Heart right ventricle (tissue), 16 donors: ENCODE data around the gene PIK3R1. TPM values are rescaled to one million over a fixed set of nuclear protein-coding genes. Genes with fewer than 3 reads are reported as not detected.

Source experiments
- ATAC-seq, 8 donors: fragments of 200-7000 bp; cut with Tn5 transposase; one replicate each; pipeline ENCODE4 v1.9.1; 2020; ENCODE audit warnings: mild to moderate bottlenecking in 8 of 8, moderate library complexity in 8 of 8, moderate number of reproducible peaks in 1 of 8
- DNase-seq, 2 donors: peaks; one replicate each; pipeline ENCODE4 v3.0.0-alpha.2; 2020
- H3K27ac ChIP-seq, 10 donors: fragments of 200-600 bp; sonication (generic) in 2 of 10; one replicate each; pipeline versions ENCODE4 v1.5.0 to v1.8.0; 2020 to 2022; ENCODE audit warnings: mild to moderate bottlenecking in 3 of 10
- H3K27me3 ChIP-seq, 7 donors: fragments of 200-600 bp; one replicate each; pipeline ENCODE4 v1.8.0; 2021 to 2022; ENCODE audit warnings: mild to moderate bottlenecking in 2 of 7
- H3K36me3 ChIP-seq, 9 donors: fragments of 200-600 bp; sonication (generic) in 1 of 9; one replicate each; pipeline versions ENCODE4 v1.5.0 to v1.8.0; 2020 to 2022; ENCODE audit warnings: mild to moderate bottlenecking in 2 of 9
- H3K4me1 ChIP-seq, 9 donors: fragments of 200-600 bp; sonication (generic) in 1 of 9; one replicate each; pipeline versions ENCODE4 v1.5.0 to v1.8.0; 2020 to 2022; ENCODE audit warnings: mild to moderate bottlenecking in 4 of 9
- H3K4me3 ChIP-seq, 10 donors: fragments of 200-600 bp; sonication (generic) in 2 of 10; one replicate each; pipeline versions ENCODE4 v1.5.0 to v1.8.0; 2020 to 2022; ENCODE audit warnings: mild to moderate bottlenecking in 7 of 10, moderate library complexity in 2 of 10
- H3K9me3 ChIP-seq, 11 donors: fragments of 200-600 bp in 10 of 11; sonication (generic) in 2 of 11; one replicate each; pipeline versions ENCODE4 v1.5.0 to v1.8.0; 2013 to 2022; ENCODE audit warnings: mild to moderate bottlenecking in 2 of 11, control low read depth in 1 of 11, moderate library complexity in 1 of 11
- CTCF ChIP-seq, 9 donors: fragments of 200-600 bp; sonication (generic) in 2 of 9; IDR thresholded peaks; one replicate each; pipeline versions ENCODE4 v1.5.0 to v1.8.0; 2021 to 2022; ENCODE audit warnings: antibody characterized with exemption in 9 of 9, mild to moderate bottlenecking in 5 of 9, moderate library complexity in 1 of 9
- WGBS, 2 donors: extraction: QIAGEN DNeasy Blood & Tissue Kit; methylation state at CpG; one replicate each; pipeline ENCODE4 v1.1.7; 2013; ENCODE audit warnings: inconsistent platforms in 1 of 2; 5-methylcytosine and 5-hydroxymethylcytosine counted together
- intact Hi-C, 10 donors: fragments of 100-400 bp; cut with DNase I; formaldehyde crosslinking; loops; one replicate each; pipeline versions ENCODE4 v1.11.1 to v1.14.2; 2022
- polyA plus RNA-seq, 2 donors: library from polyadenylated mRNA; stranded (reverse); fragments of 200-250 nt; gene quantifications; one replicate each; pipeline ENCODE4 v1.2.3, GENCODE V29; 2013
- total RNA-seq, 10 donors: library from RNA; stranded (reverse); fragmentation: NEBNext Ultra II Directional in 3 of 10; extraction: Animal tissue kit (Norgen Biotek cat#: 25700) in 3 of 10; gene quantifications; one replicate each; pipeline versions ENCODE4 v1.2.1 to v1.2.4, GENCODE V29; 2021 to 2023
- donor health status: Arrhythmogenic right ventricular cardiomyopathy.
- donor health status: ischemic (EF 13 %, LVEDD 7.1; RV severe dilation, severe dysfunction).
- donor health status: healthy with polysubstance abuse.
- donor health status: DM: no; HTN: yes; CAD: no.
- donor health status: DM: no; HTN: no; CAD: no.
- donor health status: ischemic (EF 25% LVEDD 6.9; RV normal size, moderate dysfunction).
- donor health status: ischemic (EF 25% LVEDD 5.7; RV mildly dilated, moderate dysfunction).
- donor health status: healthy.
- donor health status: DM: yes; HTN: yes; CAD: no.
- donor health status: Ischemic cardiomyopathy.
- donor health status: ischemic (EF 35%, LVEDD 5.7; RV mildly dilated, moderate dysfunction).
- donor health status: nonischemic (EF 11% LVEDD 7.7; RV severe dilation, severe dysfunction).
- donor health status: DM: yes; HTN: yes; CAD: no.
- donor health status: PGD.
- donor health status: ischemic (EF 29% LVEDD 5.4; RV normal size, mild dysfunction).
- donor health status: nonischemic (EF 23%, LVEDD 6.1; RV moderate dilation, normal function).

Gene PIK3R1
- total and polyA plus RNA-seq, 12 donors, result 12.2 to 269 (median 125) TPM

GRCh38 chr5:68219161-68219816 is 3.7 kb downstream of the PIK3R1 start:
- Histone ChIP-seq H3K4me3 (peak overlapping the region in 7 of 10 donors; percentile 90 to 99 (median 96)), H3K9me3 (peaks cover 0 to 13% (median 6%) of the 10 kb centered on the region in 11 donors), H3K27ac (peak overlapping the region in 5 of 10 donors; percentile 16 to 99 (median 43)), H3K36me3 (peaks cover 0 to 14% (median 0%) of the 10 kb centered on the region in 9 donors), H3K4me1 (peaks cover 6 to 72% (median 60%) of the 10 kb centered on the region in 9 donors), H3K27me3 (no peaks in the 10 kb centered on the region)
- WGBS, 2 donors, result 42 to 52% methylated on average over 3 of the region's 3 CpGs
- DNase-seq, result no peak
- no peak for TF ChIP-seq CTCF (IDR thresholded peaks at IDR 0.05)
- no peak for ATAC-seq
- intact Hi-C loops, result loop anchor here in 5 of 10 donors (5.0 to 10.0 kb wide), 7 partner anchors 33 to 724 kb away; no protein-coding TSS in a partner anchor

GRCh38 chr5:68220260-68220659 is 4.7 kb downstream of the PIK3R1 start:
- Histone ChIP-seq H3K36me3 (peaks cover 0 to 14% (median 0%) of the 10 kb centered on the region in 9 donors), H3K9me3 (peaks cover 0 to 13% (median 6%) of the 10 kb centered on the region in 11 donors), H3K4me1 (peaks cover 4 to 78% (median 67%) of the 10 kb centered on the region in 9 donors), H3K27me3 (no peaks in the 10 kb centered on the region), H3K4me3 (peak overlapping the region in 3 of 10 donors; percentile 5 to 96 (median 90)), H3K27ac (peak overlapping the region in 3 of 10 donors; percentile 43 to 99 (median 51))
- ATAC-seq (no peak), DNase-seq (no peak)
- TF ChIP-seq CTCF (IDR thresholded peaks at IDR 0.05), result no peak
- WGBS, 2 donors, result 85 to 87% methylated on average over 7 of the region's 7 CpGs
- intact Hi-C loops, result no loop called here

GRCh38 chr5:68220914-68221313 is 5.4 kb downstream of the PIK3R1 start:
- Histone ChIP-seq H3K27me3 (no peaks in the 10 kb centered on the region), H3K36me3 (peaks cover 0 to 15% (median 0%) of the 10 kb centered on the region in 9 donors), H3K4me1 (peaks cover 4 to 84% (median 74%) of the 10 kb centered on the region in 9 donors), H3K4me3 (peak overlapping the region in 2 of 10 donors; percentile 90 to 96), H3K9me3 (peaks cover 0 to 13% (median 6%) of the 10 kb centered on the region in 11 donors), H3K27ac (peak overlapping the region in 3 of 10 donors; percentile 42 to 99 (median 51))
- TF ChIP-seq CTCF (IDR thresholded peaks at IDR 0.05), result no peak
- WGBS, 2 donors, result 79 to 86% methylated on average over 2 of the region's 2 CpGs
- no peak for ATAC-seq
- DNase-seq, result no peak
- intact Hi-C loops, result no loop called here

GRCh38 chr5:68221488-68221887 is 5.9 kb downstream of the PIK3R1 start:
- ATAC-seq, result no peak
- H3K4me3 ChIP-seq, result no peak overlapping the region
- no peaks in the 10 kb centered on the region for H3K27me3 ChIP-seq
- peaks cover 0 to 13% (median 6%) of the 10 kb centered on the region in 11 donors for H3K9me3 ChIP-seq
- intact Hi-C loops, result no loop called here
- no peak for DNase-seq
- WGBS, 2 donors, result 67 to 72% methylated on average over 1 of the region's 1 CpG
- peak overlapping the region in 1 of 10 donors; percentile 42 for H3K27ac ChIP-seq
- peaks cover 9 to 90% (median 79%) of the 10 kb centered on the region in 9 donors for H3K4me1 ChIP-seq
- no peak for TF ChIP-seq CTCF (IDR thresholded peaks at IDR 0.05)
- H3K36me3 ChIP-seq, result peaks cover 0 to 21% (median 0%) of the 10 kb centered on the region in 9 donors
